Fibroblast of skin of right biceps (primary cell): ENCODE measurements around the gene ARSB.
"Not testable (repeated sequence)": the region's sequence is repeated elsewhere in the genome, so short reads cannot be mapped to it uniquely, and the experiment has no call there.

Experiments used
- DNase-seq: peaks from one replicate; pipeline ENCODE4 v3.0.0-alpha.2; 2013

Gene ARSB

GRCh38 chr5:78929833-78930232 is 55.3 kb downstream of the ARSB start:
- DNase-seq, result no peak

DNA sequence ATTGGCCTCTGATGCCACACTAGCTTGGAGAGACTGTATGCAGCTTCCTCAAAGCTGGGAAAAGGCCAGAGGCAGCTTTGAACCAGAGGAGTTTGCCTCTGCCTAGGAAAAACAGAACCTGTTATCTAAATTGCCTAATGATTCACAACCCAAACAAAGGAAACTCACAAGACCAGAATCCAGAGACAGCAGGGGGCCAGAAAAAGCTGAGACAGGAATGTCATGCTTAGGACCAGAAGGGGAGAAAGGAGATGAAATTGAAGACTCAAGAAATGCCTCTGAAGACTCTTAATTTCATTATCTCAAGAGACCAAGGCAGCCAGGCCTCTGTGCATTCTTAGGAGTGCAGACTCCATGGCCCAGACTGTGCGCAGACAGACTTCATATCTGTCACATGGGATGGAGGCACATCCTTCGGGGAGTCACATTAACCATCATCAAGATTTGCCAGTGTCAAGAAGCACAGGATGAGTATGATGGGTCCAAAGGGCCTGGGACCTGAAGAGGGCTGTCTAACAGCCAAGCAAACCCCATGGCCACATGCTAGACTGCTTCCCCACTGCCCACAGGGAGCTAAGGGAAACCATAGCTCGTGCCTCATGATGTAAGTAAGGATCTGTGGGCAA is 57.3 kb downstream of the ARSB start:
- peak; percentile 89 for DNase-seq

DNA sequence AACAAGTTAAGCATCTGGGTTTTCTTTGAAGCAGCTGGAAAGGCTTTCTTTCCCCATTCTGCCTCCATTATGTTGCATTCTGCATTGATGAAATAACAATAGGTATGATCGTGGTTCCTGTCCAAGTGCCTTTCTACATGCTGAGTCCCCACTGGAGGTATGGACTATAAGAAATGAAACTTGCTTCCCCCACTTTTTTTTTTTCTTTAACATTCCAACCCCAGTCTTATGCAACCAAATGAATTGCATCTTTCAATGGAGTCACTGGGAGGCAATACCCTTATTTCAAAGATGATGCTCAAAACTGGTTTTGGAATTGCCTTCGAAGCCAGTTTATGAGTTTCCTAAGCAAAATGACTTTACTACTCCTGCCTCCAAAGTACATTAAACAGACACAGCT is 58.9 kb downstream of the ARSB start:
- DNase-seq, result peak; percentile 31

- DNase-seq, result no peak
These were observed 59.8 kb downstream of the ARSB start for GRCh38 chr5:78925129-78925876.

GRCh38 chr5:78923622-78923970 is 61.5 kb downstream of the ARSB start:
- DNase-seq, result no peak

- no peak for DNase-seq
These were observed 62.1 kb downstream of the ARSB start for GRCh38 chr5:78922879-78923621.

DNA sequence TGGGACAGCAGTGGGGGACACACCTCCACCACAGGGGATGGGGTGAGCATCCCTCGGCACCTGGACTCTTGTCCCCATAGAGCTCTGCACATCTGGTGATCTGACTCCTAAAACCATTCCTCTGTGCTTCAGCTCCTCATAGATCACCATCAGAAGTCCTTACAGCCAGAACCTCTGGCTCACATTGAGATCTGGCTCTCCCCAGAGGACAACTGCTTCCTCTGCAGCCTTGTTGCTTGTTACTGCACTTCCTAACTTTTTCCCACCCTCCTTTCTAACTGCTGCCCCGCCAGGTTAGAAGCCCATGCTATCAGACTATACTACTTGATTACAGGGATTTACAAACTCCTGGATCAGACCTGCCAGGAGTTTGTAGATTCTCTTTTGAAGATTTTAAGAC is 64.5 kb downstream of the ARSB start:
- DNase-seq, result no peak

DNA sequence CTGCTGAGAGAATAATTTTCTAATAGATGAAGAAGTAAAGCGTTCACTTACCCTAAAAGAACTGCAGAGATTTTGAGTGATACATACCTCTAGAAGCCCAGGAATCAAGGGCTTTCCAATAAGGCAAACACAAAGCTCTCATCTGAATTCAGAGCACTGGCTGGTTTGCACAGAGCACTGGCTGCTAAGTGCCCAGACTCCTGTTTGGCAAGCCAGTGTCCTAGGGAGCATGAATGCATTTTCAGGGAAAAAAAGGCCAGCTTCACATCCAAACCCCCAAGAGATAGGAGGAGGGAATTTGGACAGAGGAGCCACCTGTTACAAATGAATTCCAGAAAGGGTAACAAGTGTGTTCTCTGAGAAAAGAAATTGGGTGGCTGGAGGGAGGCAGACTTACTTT is 65.3 kb downstream of the ARSB start:
- DNase-seq, result no peak

DNA sequence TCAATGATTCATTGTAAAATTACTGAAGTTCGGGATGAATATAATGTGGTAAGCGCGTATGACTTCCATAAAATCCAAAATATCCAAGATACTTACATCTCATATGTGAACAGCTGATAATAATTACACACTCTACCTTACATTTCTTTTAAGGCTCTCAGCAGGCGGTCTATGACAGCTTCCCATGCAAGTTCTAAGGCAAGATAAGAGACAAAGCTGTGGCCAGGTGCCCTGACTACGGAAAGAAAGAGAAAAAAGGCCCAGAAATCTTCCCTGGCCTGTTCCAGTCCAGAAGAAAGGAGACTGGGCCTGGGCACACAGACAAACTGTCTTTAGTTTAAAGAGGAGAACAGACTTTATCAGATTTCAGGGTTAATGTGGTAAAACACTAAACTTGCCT is 69.1 kb downstream of the ARSB start:
- no peak for DNase-seq

DNA sequence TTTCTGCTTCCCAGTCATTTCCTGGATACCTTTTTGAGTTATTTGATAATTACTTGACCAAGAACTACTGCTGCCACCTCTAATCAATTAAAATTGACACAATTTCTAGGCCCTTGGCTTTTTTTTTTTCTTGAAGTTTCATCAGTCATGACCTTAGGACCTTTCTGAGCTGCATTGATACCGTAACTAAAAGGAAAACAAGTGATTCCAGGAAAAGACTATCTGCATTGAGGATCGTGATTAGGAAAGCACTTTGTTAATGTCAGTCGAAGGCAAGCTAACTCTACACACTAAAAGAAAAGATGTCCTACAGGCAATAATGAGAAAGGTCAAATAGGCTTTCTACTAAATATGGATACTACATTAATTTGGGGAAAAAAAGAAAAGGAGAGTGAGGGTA is 69.9 kb downstream of the ARSB start:
- DNase-seq, result no peak

DNA sequence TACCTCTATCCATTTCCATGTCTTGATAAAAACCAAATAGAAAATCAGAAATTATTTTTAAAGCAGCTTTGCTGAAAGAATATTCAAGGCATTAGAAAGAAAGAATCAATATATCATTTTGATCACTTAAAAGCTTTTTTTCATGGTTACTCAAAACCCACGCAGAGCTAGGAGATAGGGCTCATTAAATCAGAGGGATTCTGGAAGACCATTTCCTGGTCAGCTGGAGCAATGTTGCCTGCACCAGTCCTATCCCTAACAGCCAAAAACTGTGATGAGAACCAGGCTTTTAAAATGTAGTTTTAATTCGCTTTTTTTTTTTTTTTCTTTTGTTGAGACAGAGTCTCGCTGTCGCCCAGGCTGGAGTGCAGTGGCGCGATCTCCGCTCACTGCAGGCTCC is 72.3 kb downstream of the ARSB start:
- DNase-seq, result no peak

DNA sequence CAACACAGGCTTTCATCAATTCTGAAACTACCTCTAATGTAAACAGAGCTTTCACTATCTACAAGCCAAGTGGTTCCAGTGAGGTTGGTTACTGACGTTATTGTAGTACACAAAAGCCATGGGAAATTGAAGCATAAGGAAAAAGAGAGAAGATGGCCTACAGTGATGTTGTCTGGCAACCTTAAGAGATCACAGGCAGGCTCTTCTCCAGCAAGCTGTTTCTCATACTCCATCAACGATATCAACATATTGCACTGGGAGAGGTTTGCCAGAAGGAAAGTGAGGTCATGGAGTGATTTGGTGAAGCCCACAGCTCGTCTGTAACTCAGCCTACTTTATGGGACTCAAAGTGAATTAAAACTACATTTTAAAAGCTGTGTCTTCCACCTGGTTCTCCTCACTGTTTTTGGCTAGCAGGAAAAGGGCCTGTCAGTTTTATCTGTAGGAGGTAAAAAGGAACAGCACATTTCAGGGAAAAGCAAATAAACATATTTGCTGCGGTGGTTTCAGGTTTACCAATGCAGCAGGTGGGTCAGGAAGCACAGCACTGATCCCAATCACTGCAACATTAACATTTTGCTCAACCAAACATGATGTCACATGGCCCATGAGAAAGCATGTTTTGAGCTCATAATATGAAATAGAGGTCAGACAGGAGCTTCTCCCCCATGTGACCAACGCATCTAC is 72.9 kb downstream of the ARSB start:
- DNase-seq, result no peak

- DNase-seq, result not testable (repeated sequence)
These were observed 75.7 kb downstream of the ARSB start for GRCh38 chr5:78909224-78909983.

GRCh38 chr5:78908173-78909061 is 76.7 kb downstream of the ARSB start:
- peak; percentile 58 for DNase-seq

DNA sequence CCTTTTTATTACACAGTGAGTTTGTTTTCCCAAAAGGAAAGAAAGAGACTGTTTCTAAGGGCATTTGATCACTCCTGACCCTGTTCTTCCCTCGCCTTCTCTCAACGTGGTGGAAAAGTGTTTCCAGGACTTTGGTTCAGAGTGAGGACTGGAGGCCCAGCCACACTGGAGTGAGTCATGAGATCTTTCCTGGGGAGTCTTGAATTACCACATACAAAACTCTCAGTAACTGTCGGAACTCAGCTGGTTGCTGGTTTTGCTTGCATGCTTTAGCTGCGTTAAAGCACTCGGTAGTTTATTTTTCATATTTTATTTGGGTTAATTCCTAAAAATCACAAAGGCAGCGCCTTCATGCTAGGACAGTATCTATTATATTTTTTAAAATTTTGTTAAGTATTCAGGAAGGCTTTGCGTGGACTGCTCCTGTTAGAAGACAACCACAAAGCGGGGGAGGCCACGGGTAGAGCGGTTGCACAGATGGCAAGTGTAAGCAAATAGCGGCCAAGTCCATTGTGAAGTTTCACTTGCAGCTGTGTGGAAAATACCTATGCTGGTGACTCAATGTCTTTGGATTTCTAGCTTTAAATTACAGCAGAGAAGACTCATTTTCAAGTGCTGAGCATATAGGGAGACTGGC is 77.7 kb downstream of the ARSB start:
- DNase-seq, result peak; percentile 91

- DNase-seq, result peak; percentile 43
These were observed 79.8 kb downstream of the ARSB start for GRCh38 chr5:78905084-78905938.

DNA sequence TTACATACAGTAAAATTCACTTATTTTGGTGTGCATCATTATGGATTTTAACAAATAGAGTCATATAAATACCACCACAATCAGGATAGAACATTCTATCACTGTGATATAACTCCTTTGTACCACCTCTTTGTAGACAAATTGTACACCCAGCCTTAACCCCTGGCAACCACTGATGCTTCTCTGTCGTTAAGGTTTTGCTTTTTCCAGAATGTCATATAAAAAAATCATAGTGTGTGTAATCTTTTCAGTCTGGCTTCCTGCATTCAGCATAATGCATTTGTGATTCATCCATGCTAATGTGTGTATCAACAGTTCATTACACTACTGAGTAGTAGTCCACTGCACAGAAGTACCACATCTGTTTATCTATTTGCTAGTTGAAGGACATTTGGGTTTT is 81.2 kb downstream of the ARSB start:
- peak; percentile 49 for DNase-seq

DNA sequence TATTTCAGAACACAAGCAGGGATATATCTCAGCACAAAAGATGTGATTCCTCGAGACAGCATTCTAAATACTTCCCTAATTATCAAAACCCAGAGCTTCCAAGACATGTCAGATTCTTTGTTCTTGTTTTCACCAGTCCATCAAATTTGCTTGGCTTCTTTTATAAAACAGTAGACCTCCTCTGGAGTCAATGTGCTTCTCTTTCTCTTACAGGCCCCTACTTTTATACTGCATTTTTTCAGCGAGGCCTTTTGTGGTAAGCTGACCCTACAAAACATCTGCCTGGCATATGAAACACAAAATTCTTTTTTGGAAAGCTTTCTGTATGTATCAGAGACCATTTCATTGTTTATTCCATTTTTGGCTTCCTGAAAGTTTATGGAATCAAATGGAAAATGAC is 81.8 kb downstream of the ARSB start:
- no peak for DNase-seq

DNA sequence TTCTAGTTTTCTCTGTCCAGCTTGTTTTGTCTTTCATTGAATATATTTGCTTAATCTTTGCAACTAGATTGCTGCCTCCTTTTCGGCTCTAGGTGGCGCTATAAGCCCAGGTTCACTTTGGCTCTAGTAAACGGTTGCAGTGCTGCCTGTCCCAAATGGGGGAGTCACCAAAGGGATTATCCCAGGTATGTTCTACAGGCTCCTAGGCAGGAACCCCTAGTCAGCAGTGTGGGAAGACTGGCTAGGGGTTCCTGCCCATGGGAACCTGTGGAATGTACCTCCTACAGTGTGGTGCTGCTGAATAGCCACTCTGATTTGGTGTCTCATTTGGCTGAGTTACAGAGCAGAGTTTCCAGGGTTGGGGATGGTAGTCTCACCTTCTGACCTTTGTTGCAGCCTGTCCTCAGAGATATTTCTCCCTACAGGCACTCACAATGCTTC is 85.2 kb downstream of the ARSB start:
- peak; percentile 68 for DNase-seq

GRCh38 chr5:78896132-78896531 is 89.0 kb downstream of the ARSB start:
- DNase-seq, result peak; percentile 84
